GM06990 (cell line): Measurements from ENCODE around the gene SMPX.

Experiments used
- DNase-seq: peaks from one replicate; pipeline ENCODE4 v3.0.0-alpha.2; 2011; ENCODE audit not compliant: insufficient read length; ENCODE audit errors: extremely low read depth
- H3K27me3 ChIP-seq: replicated peaks from 2 replicates; pipeline ENCODE4 v1.6.0; 2011; ENCODE audit warnings: low read length; ENCODE audit not compliant: control insufficient read depth, insufficient read depth
- H3K36me3 ChIP-seq: 2 replicates; pipeline ENCODE4 v1.5.1; 2011; ENCODE audit warnings: low read length; ENCODE audit not compliant: control insufficient read depth, insufficient read depth
- H3K4me3 ChIP-seq: replicated peaks from 2 replicates; pipeline ENCODE4 v1.5.1; 2011; ENCODE audit warnings: low read depth, mild to moderate bottlenecking, control low read depth, low read length
- CTCF ChIP-seq: IDR thresholded peaks from 2 replicates; pipeline ENCODE4 v1.5.1; 2011; ENCODE audit warnings: low read length, control low read depth, mild to moderate bottlenecking, inconsistent platforms; ENCODE audit not compliant: insufficient read depth, poor library complexity, severe bottlenecking

The SMPX gene

GRCh38 chrX:21770631-21771321 lies 12.9 kb upstream of the SMPX start:
- no peak for DNase-seq
- H3K4me3 ChIP-seq = no peak overlapping the region
- H3K27me3 ChIP-seq = no peaks in the 10 kb centered on the region
- no peaks in the 10 kb centered on the region for H3K36me3 ChIP-seq
- no peak for TF ChIP-seq CTCF

- no peak for TF ChIP-seq CTCF
- H3K27me3 ChIP-seq = no peaks in the 10 kb centered on the region
- no peak overlapping the region for H3K4me3 ChIP-seq
Measured at GRCh38 chrX:21766101-21766500, 8.2 kb upstream of the SMPX start.

GRCh38 chrX:21764008-21764407 lies 6.1 kb upstream of the SMPX start:
- Histone ChIP-seq H3K36me3 (no peaks in the 10 kb centered on the region), H3K27me3 (no peaks in the 10 kb centered on the region), H3K4me3 (no peak overlapping the region)
- no peak for TF ChIP-seq CTCF
- no peak for DNase-seq

More at GRCh38 chrX:21766101-21766500, 8.2 kb upstream of the SMPX start:
- no peaks in the 10 kb centered on the region for H3K36me3 ChIP-seq
- DNase-seq = no peak

- Histone ChIP-seq H3K36me3 (no peaks in the 10 kb centered on the region), H3K27me3 (no peaks in the 10 kb centered on the region), H3K4me3 (no peak overlapping the region)
- no peak for DNase-seq
- no peak for TF ChIP-seq CTCF
Measured at GRCh38 chrX:21758488-21758887, 572 bp upstream of the SMPX start.

GRCh38 chrX:21756785-21757529 lies 959 bp downstream of the SMPX start:
- Histone ChIP-seq H3K4me3 (no peak overlapping the region), H3K27me3 (no peaks in the 10 kb centered on the region), H3K36me3 (no peaks in the 10 kb centered on the region)
- DNase-seq = no peak
- no peak for TF ChIP-seq CTCF
